Sigmoid colon (tissue), 7 donors: ENCODE data around the gene MPND. TPM values are rescaled to one million over a fixed set of nuclear protein-coding genes. Genes with fewer than 3 reads are reported as not detected.

Experiments
- DNase-seq: peaks from one replicate; pipeline ENCODE4 v3.0.0-alpha.2; 2019
- H3K27ac ChIP-seq, 4 donors: fragments of 200-600 bp; sonication (generic); one replicate each; pipeline ENCODE4 v1.5.1; 2016 to 2019; ENCODE audit warnings: mild to moderate bottlenecking in 1 of 4
- H3K27me3 ChIP-seq, 3 donors: fragments of 200-600 bp; sonication (generic); one replicate each; pipeline ENCODE4 v1.5.1; 2019; ENCODE audit warnings: mild to moderate bottlenecking in 1 of 3
- H3K36me3 ChIP-seq, 4 donors: fragments of 200-600 bp; sonication (generic); one replicate each; pipeline ENCODE4 v1.5.1; 2016 to 2019
- H3K4me1 ChIP-seq, 4 donors: fragments of 200-600 bp; sonication (generic); one replicate each; pipeline ENCODE4 v1.5.1; 2017 to 2019
- H3K4me3 ChIP-seq, 4 donors: fragments of 200-600 bp; sonication (generic); one replicate each; pipeline ENCODE4 v1.5.1; 2017 to 2019; ENCODE audit warnings: mild to moderate bottlenecking in 2 of 4, moderate library complexity in 1 of 4
- H3K9me3 ChIP-seq, 4 donors: fragments of 200-600 bp in 3 of 4; sonication (generic) in 3 of 4; one replicate each; pipeline versions ENCODE4 v1.5.1 to v1.6.1; 2013 to 2019
- CTCF ChIP-seq, 4 experiments: fragments of 450-650 bp in 3 of 4; fragments of 200-600 bp in 1 of 4; IDR thresholded peaks; one replicate each; pipeline ENCODE4 v1.5.1; 2016 to 2019; ENCODE audit warnings: antibody characterized with exemption in 4 of 4, mild to moderate bottlenecking in 3 of 4, moderate library complexity in 2 of 4
- EP300 ChIP-seq, 4 donors: sonication (generic); formaldehyde crosslinking; IDR thresholded peaks; one replicate each; pipeline ENCODE4 v1.6.1; 2017; ENCODE audit warnings: antibody characterized with exemption in 4 of 4
- POLR2A ChIP-seq, 2 donors: fragments of 450-650 bp; IDR thresholded peaks; one replicate each; pipeline ENCODE4 v1.6.1; 2016; ENCODE audit warnings: antibody characterized with exemption in 2 of 2, mild to moderate bottlenecking in 2 of 2, moderate library complexity in 2 of 2
- POLR2AphosphoS5 ChIP-seq, 4 donors: sonication (generic); formaldehyde crosslinking; IDR thresholded peaks; one replicate each; pipeline ENCODE4 v1.6.1; 2017; ENCODE audit warnings: antibody characterized with exemption in 4 of 4
- WGBS, 2 donors: extraction: QIAGEN DNeasy Blood & Tissue Kit; methylation state at CpG; one replicate each; pipeline ENCODE4 v1.1.7; 2013; 5-methylcytosine and 5-hydroxymethylcytosine counted together
- intact Hi-C: fragments of 100-400 bp; cut with DNase I; formaldehyde crosslinking; loops from one replicate; pipeline ENCODE4 v1.15.1; 2023
- polyA plus RNA-seq, 3 donors: library from polyadenylated mRNA; stranded (reverse); fragments of 200-250 nt; gene quantifications; one replicate each; pipeline ENCODE4 v1.2.3, GENCODE V29; 2013
- total RNA-seq, 4 donors: library from RNA; depleted of rRNA; stranded (reverse); fragments of >200 nt; gene quantifications; one replicate each; pipeline ENCODE4 v1.1.0, GENCODE V29; 2016
- donor health status: healthy with polysubstance abuse.
- donor health status: Bipolar disorder and iron deficiency.
- donor health status: healthy.

MPND gene
- total and polyA plus RNA-seq, 7 donors, result 8.6 to 65.2 (median 13.3) TPM

- Histone ChIP-seq H3K27ac (peak overlapping the region; percentile 73 to 84 (median 80)), H3K9me3 (no peaks in the 10 kb centered on the region), H3K36me3 (peaks cover 0 to 5% (median 2%) of the 10 kb centered on the region in 4 donors), H3K4me1 (peaks cover 0 to 73% (median 66%) of the 10 kb centered on the region in 4 donors), H3K4me3 (peak overlapping the region in 3 of 4 donors; percentile 7 to 25 (median 21)), H3K27me3 (no peaks in the 10 kb centered on the region)
- intact Hi-C loops, result loop anchor here (2.0 kb wide), 1 partner anchor 15 kb away; no protein-coding TSS in a partner anchor
- WGBS, 2 donors, result 67 to 77% methylated on average over 12 of the region's 12 CpGs
- DNase-seq, result no peak
- TF ChIP-seq POLR2A (IDR thresholded peaks at IDR 0.05) (no peak), POLR2AphosphoS5 (IDR thresholded peaks at IDR 0.05) (peak in 1 of 4 donors; percentile 5), CTCF (IDR thresholded peaks at IDR 0.05) (no peak), EP300 (IDR thresholded peaks at IDR 0.05) (no peak)
Observed at GRCh38 chr19:4390017-4390566, 46.7 kb downstream of the MPND start.

GRCh38 chr19:4390567-4391305, 47.4 kb downstream of the MPND start:
- H3K9me3 ChIP-seq, result no peaks in the 10 kb centered on the region
- H3K27me3 ChIP-seq, result no peaks in the 10 kb centered on the region
- H3K4me1 ChIP-seq, result peaks cover 0 to 75% (median 69%) of the 10 kb centered on the region in 4 donors
- no peak for TF ChIP-seq EP300 (IDR thresholded peaks at IDR 0.05)
- TF ChIP-seq POLR2A (IDR thresholded peaks at IDR 0.05), result no peak
- no peak for TF ChIP-seq POLR2AphosphoS5 (IDR thresholded peaks at IDR 0.05)
- TF ChIP-seq CTCF (IDR thresholded peaks at IDR 0.05), result no peak
- DNase-seq, result no peak
- WGBS, 2 donors, result 54 to 69% methylated on average over 21 of the region's 21 CpGs
- peak overlapping the region; percentile 73 to 84 (median 80) for H3K27ac ChIP-seq
- H3K36me3 ChIP-seq, result peaks cover 0 to 7% (median 6%) of the 10 kb centered on the region in 4 donors
- H3K4me3 ChIP-seq, result peak overlapping the region in 3 of 4 donors; percentile 7 to 25 (median 21)
- intact Hi-C loops, result loop anchor here (2.0 kb wide), 1 partner anchor 16 kb away; no protein-coding TSS in a partner anchor

- intact Hi-C loops, result loop anchor here (2.0 kb wide), 1 partner anchor 16 kb away; no protein-coding TSS in a partner anchor
- no peak for DNase-seq
- no peaks in the 10 kb centered on the region for H3K27me3 ChIP-seq
- H3K36me3 ChIP-seq, result peaks cover 0 to 12% (median 6%) of the 10 kb centered on the region in 4 donors
- peak overlapping the region; percentile 73 to 84 (median 80) for H3K27ac ChIP-seq
- H3K4me1 ChIP-seq, result peaks cover 0 to 75% (median 69%) of the 10 kb centered on the region in 4 donors
- no peaks in the 10 kb centered on the region for H3K9me3 ChIP-seq
- TF ChIP-seq CTCF (IDR thresholded peaks at IDR 0.05) (no peak), POLR2AphosphoS5 (IDR thresholded peaks at IDR 0.05) (no peak), EP300 (IDR thresholded peaks at IDR 0.05) (no peak), POLR2A (IDR thresholded peaks at IDR 0.05) (no peak)
- 75 to 76% methylated on average over 9 of the region's 9 CpGs for WGBS, 2 donors
- no peak overlapping the region for H3K4me3 ChIP-seq
Observed at GRCh38 chr19:4391306-4391693, 47.9 kb downstream of the MPND start.

- intact Hi-C loops, result loop anchor here (2.0 kb wide), 1 partner anchor 17 kb away; no protein-coding TSS in a partner anchor
- peak overlapping the region; percentile 73 to 84 (median 80) for H3K27ac ChIP-seq
- no peaks in the 10 kb centered on the region for H3K9me3 ChIP-seq
- TF ChIP-seq CTCF (IDR thresholded peaks at IDR 0.05), result no peak
- peak; percentile 37 to 74 (median 60) for TF ChIP-seq POLR2AphosphoS5 (IDR thresholded peaks at IDR 0.05)
- TF ChIP-seq POLR2A (IDR thresholded peaks at IDR 0.05), result no peak
- TF ChIP-seq EP300 (IDR thresholded peaks at IDR 0.05), result no peak
- no peak for DNase-seq
- no peaks in the 10 kb centered on the region for H3K27me3 ChIP-seq
- H3K4me3 ChIP-seq, result no peak overlapping the region
- H3K36me3 ChIP-seq, result peaks cover 0 to 12% (median 6%) of the 10 kb centered on the region in 4 donors
- peaks cover 0 to 80% (median 73%) of the 10 kb centered on the region in 4 donors for H3K4me1 ChIP-seq
- 80 to 88% methylated on average over 20 of the region's 20 CpGs for WGBS, 2 donors
Observed at GRCh38 chr19:4391701-4392483, 48.5 kb downstream of the MPND start.
